H9 (cell line): Measurements from ENCODE around the gene PPP3CA. TPM values are rescaled to one million over a fixed set of nuclear protein-coding genes. Genes with fewer than 3 reads are reported as not detected.

ENCODE experiments used
- DNase-seq: peaks from one replicate; pipeline ENCODE4 v3.0.0-alpha.2; 2017
- H2AFZ ChIP-seq: one replicate; pipeline ENCODE4 v1.6.1; 2013; ENCODE audit warnings: mild to moderate bottlenecking, low read length, control low read depth, moderate library complexity
- H2AK5ac ChIP-seq: 2 replicates; pipeline ENCODE4 v1.6.1; 2013; ENCODE audit warnings: low read length, control low read depth, mixed read lengths; ENCODE audit not compliant: insufficient read length
- H2BK120ac ChIP-seq: one replicate; pipeline ENCODE4 v1.6.1; 2013; ENCODE audit warnings: low read depth, mild to moderate bottlenecking, low read length, control low read depth, inconsistent platforms; ENCODE audit not compliant: poor library complexity, severe bottlenecking
- H2BK12ac ChIP-seq: 2 replicates; pipeline ENCODE4 v1.6.1; 2013; ENCODE audit warnings: low read length, control low read depth, mixed read lengths, low read depth; ENCODE audit not compliant: insufficient read length
- H2BK15ac ChIP-seq: 2 replicates; pipeline ENCODE4 v1.6.1; 2013; ENCODE audit warnings: low read depth, low read length, control low read depth
- H2BK20ac ChIP-seq: one replicate; pipeline ENCODE4 v1.6.1; 2013; ENCODE audit warnings: low read depth, mild to moderate bottlenecking, low read length, control low read depth, inconsistent platforms; ENCODE audit not compliant: poor library complexity, severe bottlenecking
- H2BK5ac ChIP-seq: 2 replicates; pipeline ENCODE4 v1.6.1; 2013; ENCODE audit warnings: low read length, control low read depth, mixed read lengths; ENCODE audit not compliant: insufficient read length
- H3K14ac ChIP-seq: 2 replicates; pipeline ENCODE4 v1.6.1; 2013; ENCODE audit warnings: low read length, control low read depth; ENCODE audit not compliant: insufficient read depth
- H3K18ac ChIP-seq: 2 replicates; pipeline ENCODE4 v1.6.1; 2013; ENCODE audit warnings: low read depth, mild to moderate bottlenecking, mixed read lengths, low read length, control low read depth; ENCODE audit not compliant: insufficient read length
- H3K23ac ChIP-seq: 2 replicates; pipeline ENCODE4 v1.6.1; 2013; ENCODE audit warnings: low read length, control low read depth, mixed read lengths, low read depth; ENCODE audit not compliant: insufficient read length
- H3K23me2 ChIP-seq: 2 replicates; pipeline ENCODE4 v1.6.1; 2013; ENCODE audit warnings: low read depth, mild to moderate bottlenecking, mixed read lengths, low read length, control low read depth; ENCODE audit not compliant: insufficient read length, poor library complexity, severe bottlenecking
- H3K27ac ChIP-seq: 2 replicates; pipeline ENCODE4 v1.5.1; 2013; ENCODE audit warnings: low read length, control low read depth, mixed read lengths, low read depth; ENCODE audit not compliant: insufficient read length
- H3K27me3 ChIP-seq: 2 replicates; pipeline ENCODE4 v1.6.1; 2013; ENCODE audit warnings: low read length, control low read depth, inconsistent platforms; ENCODE audit not compliant: insufficient read depth
- H3K4ac ChIP-seq: 2 replicates; pipeline ENCODE4 v1.6.1; 2013; ENCODE audit warnings: low read depth, mild to moderate bottlenecking, control low read depth, inconsistent platforms, low read length, moderate library complexity
- H3K4me1 ChIP-seq: 2 replicates; pipeline ENCODE4 v1.6.1; 2013; ENCODE audit warnings: low read length, control low read depth, inconsistent platforms; ENCODE audit not compliant: insufficient read depth
- H3K4me2 ChIP-seq: 2 replicates; pipeline ENCODE4 v1.6.1; 2013; ENCODE audit warnings: low read length, control low read depth, mixed read lengths; ENCODE audit not compliant: insufficient read length, insufficient read depth
- H3K56ac ChIP-seq: 2 replicates; pipeline ENCODE4 v1.6.1; 2013; ENCODE audit warnings: low read depth, mild to moderate bottlenecking, mixed read lengths, low read length, control low read depth; ENCODE audit not compliant: insufficient read length
- H3K79me1 ChIP-seq: 2 replicates; pipeline ENCODE4 v1.6.1; 2013; ENCODE audit warnings: low read depth, mild to moderate bottlenecking, moderate library complexity, low read length, control low read depth, inconsistent platforms; ENCODE audit not compliant: insufficient read depth, poor library complexity, severe bottlenecking
- H3K79me2 ChIP-seq: 2 replicates; pipeline ENCODE4 v1.6.1; 2013; ENCODE audit warnings: low read length, control low read depth, inconsistent platforms; ENCODE audit not compliant: insufficient read depth
- H3K9ac ChIP-seq: 2 replicates; pipeline ENCODE4 v1.6.1; 2013; ENCODE audit warnings: low read length, control low read depth, mixed read lengths; ENCODE audit not compliant: insufficient read length; ENCODE audit errors: extremely low read depth
- H3K9me3 ChIP-seq: one replicate; pipeline ENCODE4 v1.6.1; 2013; ENCODE audit warnings: low read depth, low read length, inconsistent platforms; ENCODE audit not compliant: control insufficient read depth
- H3T11ph ChIP-seq: one replicate; pipeline ENCODE4 v1.6.1; 2013; ENCODE audit warnings: mild to moderate bottlenecking, low read length, control low read depth, inconsistent platforms
- H4K20me1 ChIP-seq: one replicate; pipeline ENCODE4 v1.6.1; 2013; ENCODE audit not compliant: control insufficient read depth, insufficient read length, insufficient read depth
- H4K5ac ChIP-seq: 2 replicates; pipeline ENCODE4 v1.6.1; 2013; ENCODE audit warnings: low read depth, mild to moderate bottlenecking, mixed read lengths, low read length, control low read depth; ENCODE audit not compliant: insufficient read length
- H4K8ac ChIP-seq: replicated peaks from 2 replicates; pipeline ENCODE4 v1.6.1; 2013; ENCODE audit warnings: low read length, control low read depth, mixed read lengths, low read depth; ENCODE audit not compliant: insufficient read length
- H4K91ac ChIP-seq: 2 replicates; pipeline ENCODE4 v1.6.1; 2013; ENCODE audit warnings: low read depth, mild to moderate bottlenecking, moderate library complexity, mixed read lengths, low read length, control low read depth; ENCODE audit not compliant: insufficient read length
- H3K27ac Mint-ChIP-seq, 3 experiments: 2 replicates in 2 of 3; 3 replicates in 1 of 3; pipeline ENCODE4 v1.8.0; 2020 to 2021; ENCODE audit warnings: mixed read lengths in 3 of 3, mild to moderate bottlenecking in 1 of 3, moderate library complexity in 1 of 3
- H3K27me3 Mint-ChIP-seq: 2 replicates; pipeline ENCODE4 v1.8.0; 2021; ENCODE audit warnings: low read depth, mild to moderate bottlenecking, moderate library complexity, mixed read lengths
- H3K36me3 Mint-ChIP-seq, 3 experiments: 2 replicates in 2 of 3; 3 replicates in 1 of 3; pipeline ENCODE4 v1.8.0; 2020 to 2021; ENCODE audit warnings: low read depth in 3 of 3, mixed read lengths in 3 of 3; ENCODE audit not compliant: insufficient read depth in 1 of 3
- H3K4me1 Mint-ChIP-seq, 2 experiments: 2 replicates each; pipeline ENCODE4 v1.8.0; 2020; ENCODE audit warnings: mixed read lengths in 2 of 2
- H3K4me3 Mint-ChIP-seq, 2 experiments: 2 replicates in 1 of 2; 3 replicates in 1 of 2; pipeline ENCODE4 v1.8.0; 2020 to 2021; ENCODE audit warnings: mild to moderate bottlenecking in 2 of 2, mixed read lengths in 2 of 2, moderate library complexity in 1 of 2
- H3K9me3 Mint-ChIP-seq, 2 experiments: 2 replicates in 1 of 2; 3 replicates in 1 of 2; pipeline ENCODE4 v1.8.0; 2020; ENCODE audit warnings: mild to moderate bottlenecking in 2 of 2, mixed read lengths in 2 of 2, moderate library complexity in 1 of 2
- CTCF ChIP-seq: fragments of 200-600 bp; sonication (generic); conservative IDR thresholded peaks from 3 replicates; pipeline ENCODE4 v1.8.0; 2021; ENCODE audit warnings: antibody characterized with exemption, mild to moderate bottlenecking
- WGBS: extraction: QIAGEN DNeasy Blood & Tissue Kit; methylation state at CpG from one replicate; pipeline ENCODE4 v1.1.7; 2013; ENCODE audit warnings: missing lambda C conversion rate, low lambda C conversion rate, mixed read lengths; ENCODE audit not compliant: insufficient read length; ENCODE audit errors: extremely low coverage; 5-methylcytosine and 5-hydroxymethylcytosine counted together
- total RNA-seq: library from RNA; stranded (reverse); gene quantifications from 2 replicates; pipeline ENCODE4 v1.2.1, GENCODE V29; 2021

The PPP3CA gene
- total RNA-seq, 1 experiment from 2014 or later, result 16.8 TPM

DNA sequence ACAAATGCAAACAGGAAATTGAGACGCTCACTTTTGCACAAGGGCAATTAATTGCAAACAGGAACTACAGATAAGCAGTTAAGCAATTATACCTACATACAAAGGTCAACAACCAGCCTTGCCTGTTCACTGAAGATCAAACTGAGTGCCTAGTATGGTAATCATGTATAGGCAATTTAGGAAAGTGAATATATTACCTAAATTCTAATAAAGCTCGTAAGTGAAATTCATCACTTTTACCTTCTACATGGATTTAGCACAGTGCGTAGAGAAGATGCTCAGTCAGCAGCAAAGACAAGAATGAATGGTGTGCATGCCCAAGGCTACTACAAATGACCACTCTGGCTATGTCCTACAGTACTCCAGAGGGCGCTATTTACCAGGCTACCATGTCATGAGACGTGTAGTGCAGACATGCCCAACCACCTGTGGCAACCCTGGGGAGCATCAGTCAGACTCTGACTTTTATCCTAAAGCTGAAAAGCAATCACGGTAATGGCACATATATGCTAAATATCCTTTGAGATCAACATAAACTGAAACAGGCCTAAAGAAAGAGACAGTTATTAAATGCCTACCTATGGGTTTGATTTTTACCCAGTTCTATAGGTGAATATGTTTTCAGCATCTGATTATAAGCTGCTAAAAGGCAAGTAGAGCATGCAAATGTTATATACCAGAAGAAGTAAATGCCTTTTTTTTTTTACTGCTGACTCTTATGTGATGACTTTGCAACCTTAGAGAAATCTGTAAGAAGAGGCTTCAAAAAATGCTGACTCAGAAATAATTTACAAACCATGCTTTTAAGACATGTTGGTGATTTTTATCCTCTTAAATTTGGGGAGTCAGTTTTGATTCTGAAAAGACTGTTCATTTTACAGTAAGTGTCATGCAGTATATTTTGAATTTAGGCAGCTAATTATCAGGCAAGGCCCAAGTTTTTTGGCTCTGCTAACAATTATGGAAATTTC is 178.0 kb downstream of the PPP3CA start:
- Histone ChIP-seq H3K18ac (no peak overlapping the region), H3K9me3 (no peaks in the 10 kb centered on the region), H3K4me1 (peaks cover 5% of the 10 kb centered on the region), H3K4me2 (no peak overlapping the region), H4K91ac (no peak overlapping the region), H2AFZ (no peak overlapping the region), H4K20me1 (no peaks in the 10 kb centered on the region), H2BK12ac (no peak overlapping the region), H3K4ac (no peak overlapping the region), H3T11ph (no peak overlapping the region), H3K23ac (no peak overlapping the region), H2AK5ac (no peak overlapping the region), H2BK15ac (no peak overlapping the region), H3K9ac (no peak overlapping the region), H3K23me2 (no peaks in the 10 kb centered on the region), H4K8ac (no peak overlapping the region), H3K27me3 (no peaks in the 10 kb centered on the region), H3K79me2 (0 out of 2 replicates have a peak, but pooled peaks cover 2% of the 10 kb centered on the region), H3K14ac (no peak overlapping the region), H2BK5ac (no peak overlapping the region), H3K56ac (no peak overlapping the region), H2BK120ac (no peak overlapping the region), H4K5ac (no peak overlapping the region), H3K27ac (no peak overlapping the region), H2BK20ac (no peak overlapping the region), H3K79me1 (peaks cover 2% of the 10 kb centered on the region)
- H3K4me3 Mint-ChIP-seq, result no peak overlapping the region
- no peak overlapping the region for H3K27ac Mint-ChIP-seq
- H3K36me3 Mint-ChIP-seq, result no peaks in the 10 kb centered on the region
- no peaks in the 10 kb centered on the region for H3K27me3 Mint-ChIP-seq
- DNase-seq, result peak; percentile 80
- H3K4me1 Mint-ChIP-seq, result peaks cover 4 to 16% of the 10 kb centered on the region in 2 experiments; a peak in 3 of 4 replicates
- no CpG with 5 or more reads among the region's 6 CpGs for WGBS
- TF ChIP-seq CTCF, result peak; percentile 94
- H3K9me3 Mint-ChIP-seq, result no peaks in the 10 kb centered on the region
